ENCODE results near the gene EMD. TPM values are rescaled to one million over a fixed set of nuclear protein-coding genes. Genes with fewer than 3 reads are reported as not detected.

The EMD gene
- total and polyA plus RNA-seq, 2 donors (not counting 1 experiment from before 2014, with no cell fraction given): 81.7 to 132 TPM

DNA sequence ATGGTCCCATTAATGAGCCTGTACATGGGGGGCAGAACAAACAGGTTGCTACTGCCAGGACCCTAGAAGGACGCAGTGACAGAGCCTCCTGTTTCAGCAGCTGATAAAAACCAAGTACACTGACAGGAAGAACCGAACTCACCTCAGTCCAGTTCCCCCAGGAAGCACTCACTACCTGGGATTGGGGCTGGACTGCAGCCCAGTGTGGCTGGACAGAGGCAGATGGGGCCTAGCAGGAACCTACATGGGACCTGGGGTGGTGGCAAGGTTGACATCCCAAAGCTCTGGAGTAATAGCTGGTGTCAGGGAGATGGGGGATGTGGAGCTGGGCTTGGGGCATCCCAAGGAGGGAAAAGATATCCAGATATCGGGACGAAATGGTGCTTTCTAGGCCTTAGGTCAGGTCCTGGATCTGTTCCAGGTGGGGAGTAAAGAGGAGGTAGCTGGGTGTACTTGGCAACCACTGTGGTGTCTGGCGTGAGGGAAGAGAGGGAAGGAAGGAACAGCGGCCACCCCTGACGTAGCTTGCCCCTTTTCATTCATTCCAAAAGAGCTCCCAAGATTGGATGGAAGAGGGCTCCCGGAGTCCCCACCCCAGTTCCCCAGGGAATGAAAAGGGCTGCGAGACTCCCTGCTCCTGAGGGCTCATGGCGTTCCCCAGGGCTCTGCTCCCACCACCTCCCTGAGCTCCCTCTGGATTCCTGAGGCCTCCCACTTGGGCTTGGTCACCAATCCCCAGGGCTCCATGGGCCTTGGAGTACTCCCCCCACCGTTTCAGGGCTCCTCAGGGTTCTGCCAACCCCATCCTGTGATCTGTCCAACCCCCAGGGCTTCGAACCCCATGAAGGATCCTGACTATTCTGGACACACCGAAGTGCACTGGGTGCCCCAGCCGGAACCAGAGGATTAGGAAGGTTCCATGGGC is 4.5 kb downstream of the EMD start:
- Histone ChIP-seq H3K9ac (ENCODE audit: low read length) (no peak overlapping the region), H3K36me3 (replicated peaks in 1 of 2; ENCODE audit: control extremely low read depth in 1 of 2, control insufficient read depth in 1 of 2, extremely low read depth in 1 of 2, insufficient read depth in 2 of 2, low read length in 1 of 2) (peaks cover 0 to 7% of the 10 kb centered on the region in 2 experiments), H4K20me1 (ENCODE audit: control insufficient read depth, insufficient read depth, low read length, poor library complexity, severe bottlenecking) (no peaks in the 10 kb centered on the region), H3K79me2 (ENCODE audit: control insufficient read depth, insufficient read depth, low read length) (peaks cover 10% of the 10 kb centered on the region), H2AFZ (ENCODE audit: insufficient read depth, low read depth, low read length, poor library complexity, severe bottlenecking) (no peak overlapping the region), H3K27me3 (replicated peaks in 1 of 4; ENCODE audit: control extremely low read depth in 1 of 4, control insufficient read depth in 3 of 4, insufficient read depth in 4 of 4, low read length in 3 of 4) (no peaks in the 10 kb centered on the region), H3K4me3 (ENCODE audit: control extremely low read depth in 1 of 5, extremely low read depth in 1 of 5, insufficient read depth in 1 of 5, low read depth in 2 of 5, low read length in 4 of 5) (no peak overlapping the region), H3K9me3 (ENCODE audit: control extremely low read depth in 1 of 3, control insufficient read depth in 2 of 3, insufficient read depth in 1 of 3, low read length in 2 of 3) (no peaks in the 10 kb centered on the region), H3K27ac (ENCODE audit: low read length in 2 of 2) (no peak overlapping the region), H3K4me1 (ENCODE audit: control insufficient read depth in 2 of 2, insufficient read depth in 2 of 2, low read length in 2 of 2) (peaks cover 14 to 16% of the 10 kb centered on the region in 2 donors), H3K4me2 (replicated peaks; ENCODE audit: low read depth, low read length, poor library complexity, severe bottlenecking) (no peak overlapping the region)
- no peaks in the 10 kb centered on the region for H3K9me3 Mint-ChIP-seq (ENCODE audit: insufficient read depth)
- no peak for ATAC-seq (ENCODE audit: low read depth)
- H3K27me3 Mint-ChIP-seq: no peaks in the 10 kb centered on the region
- WGBS (ENCODE audit: insufficient coverage): 86% methylated on average over 7 of the region's 14 CpGs
- intact Hi-C loops (cut with micrococcal nuclease): no loop called here
- no peak overlapping the region for H3K4me3 Mint-ChIP-seq
- H3K27ac Mint-ChIP-seq: no peak overlapping the region
- ChIA-PET POLR2A (interaction anchor here (0.6 kb wide), 1 partner anchor 50 kb away, joined by 3 read pairs; no protein-coding TSS in a partner anchor), CTCF (interaction anchor here (1.0 to 1.4 kb wide), 2 partner anchors 9 to 10 kb away, joined by 3 to 6 read pairs; partner anchors contain the start of gene FLNA)
- no peak for DNase-seq
- H3K4me1 Mint-ChIP-seq: peaks cover 18% of the 10 kb centered on the region
- TF ChIP-seq EZH2 (IDR thresholded peaks at IDR 0.05; ENCODE audit: borderline replicate concordance, insufficient read depth, low read depth, low read length, poor library complexity, severe bottlenecking) (no peak), CTCF (IDR thresholded peaks at IDR 0.05) (no peak)

All from B cell (primary cell).